Chondrocyte (in vitro differentiated cells): ENCODE data around the gene SDF4. TPM values are rescaled to one million over a fixed set of nuclear protein-coding genes. Genes with fewer than 3 reads are reported as not detected.

Source experiments
- DNase-seq: peaks from one replicate; pipeline ENCODE4 v3.0.0; 2021; ENCODE audit warnings: mixed read lengths, low spot score
- H3K27ac Mint-ChIP-seq: one replicate; pipeline ENCODE4 v1.8.0; 2021; ENCODE audit warnings: mild to moderate bottlenecking, moderate library complexity, mixed read lengths; ENCODE audit not compliant: unreplicated experiment
- H3K27me3 Mint-ChIP-seq: 2 replicates; pipeline ENCODE4 v1.8.0; 2021; ENCODE audit warnings: low read depth, mixed read lengths
- H3K36me3 Mint-ChIP-seq: 2 replicates; pipeline ENCODE4 v1.8.0; 2021; ENCODE audit warnings: low read depth, mixed read lengths
- H3K4me1 Mint-ChIP-seq: 2 replicates; pipeline ENCODE4 v1.8.0; 2021; ENCODE audit warnings: low read depth, mild to moderate bottlenecking, mixed read lengths
- H3K4me3 Mint-ChIP-seq: one replicate; pipeline ENCODE4 v1.8.0; 2021; ENCODE audit warnings: mild to moderate bottlenecking, moderate library complexity, mixed read lengths; ENCODE audit not compliant: unreplicated experiment
- H3K9me3 Mint-ChIP-seq: 2 replicates; pipeline ENCODE4 v1.8.0; 2021; ENCODE audit warnings: low read depth, mixed read lengths
- total RNA-seq: library from RNA; stranded (reverse); gene quantifications from 3 replicates; pipeline ENCODE4 v1.2.1, GENCODE V29; 2021
- TF ChIP-seq, protein P1 (sequence below): fragments of 200-600 bp; sonication (generic); IDR thresholded peaks from 2 replicates; pipeline ENCODE4 v1.5.0; 2021; ENCODE audit warnings: antibody characterized with exemption, mild to moderate bottlenecking, moderate library complexity

The SDF4 gene
- total RNA-seq, 1 donor from 2014 or later = 164 TPM

DNA sequence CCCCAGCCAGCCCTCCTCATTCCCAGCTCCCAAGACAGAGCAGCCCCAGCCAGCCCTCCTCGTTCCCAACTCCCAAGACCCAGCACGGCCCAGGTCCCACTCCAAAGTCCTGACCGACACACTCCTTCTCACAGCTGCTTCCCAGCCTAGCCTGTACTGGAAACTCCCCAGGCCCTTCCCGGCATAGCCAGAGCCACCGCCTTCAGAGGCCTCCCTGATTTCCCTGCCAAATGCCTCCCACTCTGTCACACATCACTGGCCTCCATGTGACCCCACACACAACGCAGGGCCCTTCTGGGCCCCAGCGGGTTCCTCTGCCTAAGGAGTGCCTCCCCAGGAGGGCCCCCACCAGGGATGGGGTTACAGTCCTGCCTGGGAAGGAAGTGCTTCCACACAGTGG lies 39.0 kb upstream of the SDF4 start:
- peak overlapping the region; percentile 13 for H3K4me3 Mint-ChIP-seq
- no peaks in the 10 kb centered on the region for H3K9me3 Mint-ChIP-seq
- peaks cover 1% of the 10 kb centered on the region for H3K36me3 Mint-ChIP-seq
- TF ChIP-seq, protein P1, sequence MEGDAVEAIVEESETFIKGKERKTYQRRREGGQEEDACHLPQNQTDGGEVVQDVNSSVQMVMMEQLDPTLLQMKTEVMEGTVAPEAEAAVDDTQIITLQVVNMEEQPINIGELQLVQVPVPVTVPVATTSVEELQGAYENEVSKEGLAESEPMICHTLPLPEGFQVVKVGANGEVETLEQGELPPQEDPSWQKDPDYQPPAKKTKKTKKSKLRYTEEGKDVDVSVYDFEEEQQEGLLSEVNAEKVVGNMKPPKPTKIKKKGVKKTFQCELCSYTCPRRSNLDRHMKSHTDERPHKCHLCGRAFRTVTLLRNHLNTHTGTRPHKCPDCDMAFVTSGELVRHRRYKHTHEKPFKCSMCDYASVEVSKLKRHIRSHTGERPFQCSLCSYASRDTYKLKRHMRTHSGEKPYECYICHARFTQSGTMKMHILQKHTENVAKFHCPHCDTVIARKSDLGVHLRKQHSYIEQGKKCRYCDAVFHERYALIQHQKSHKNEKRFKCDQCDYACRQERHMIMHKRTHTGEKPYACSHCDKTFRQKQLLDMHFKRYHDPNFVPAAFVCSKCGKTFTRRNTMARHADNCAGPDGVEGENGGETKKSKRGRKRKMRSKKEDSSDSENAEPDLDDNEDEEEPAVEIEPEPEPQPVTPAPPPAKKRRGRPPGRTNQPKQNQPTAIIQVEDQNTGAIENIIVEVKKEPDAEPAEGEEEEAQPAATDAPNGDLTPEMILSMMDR = no peak
- no peaks in the 10 kb centered on the region for H3K27me3 Mint-ChIP-seq
- H3K4me1 Mint-ChIP-seq = peaks cover 45% of the 10 kb centered on the region
- no peak for DNase-seq
- H3K27ac Mint-ChIP-seq = peak overlapping the region; percentile 83

DNA sequence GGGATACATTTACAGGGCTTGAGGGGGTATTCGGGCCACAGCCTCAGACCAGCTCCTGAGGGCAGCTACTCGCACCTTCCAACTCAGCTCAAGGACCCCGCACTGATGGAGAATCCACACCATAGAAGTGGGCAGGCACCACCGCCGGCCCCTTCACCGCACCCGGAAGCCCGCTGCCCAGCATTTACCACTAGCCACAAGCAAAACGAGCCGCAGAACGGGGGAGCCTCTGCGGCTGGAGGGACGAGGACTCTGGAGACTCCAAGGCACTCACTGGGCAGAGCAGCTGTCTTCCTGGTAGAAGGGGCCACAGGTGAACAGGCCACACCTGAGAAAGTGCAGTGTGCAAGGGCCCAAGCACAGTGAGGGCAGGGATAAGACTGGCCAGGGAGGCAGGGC lies 36.5 kb upstream of the SDF4 start:
- Mint-ChIP-seq H3K36me3 (peaks cover 4% of the 10 kb centered on the region), H3K4me3 (no peak overlapping the region), H3K9me3 (no peaks in the 10 kb centered on the region), H3K27me3 (no peaks in the 10 kb centered on the region), H3K27ac (peak overlapping the region; percentile 32), H3K4me1 (peaks cover 57% of the 10 kb centered on the region)
- no peak for DNase-seq
- TF ChIP-seq, protein P1 = no peak

DNA sequence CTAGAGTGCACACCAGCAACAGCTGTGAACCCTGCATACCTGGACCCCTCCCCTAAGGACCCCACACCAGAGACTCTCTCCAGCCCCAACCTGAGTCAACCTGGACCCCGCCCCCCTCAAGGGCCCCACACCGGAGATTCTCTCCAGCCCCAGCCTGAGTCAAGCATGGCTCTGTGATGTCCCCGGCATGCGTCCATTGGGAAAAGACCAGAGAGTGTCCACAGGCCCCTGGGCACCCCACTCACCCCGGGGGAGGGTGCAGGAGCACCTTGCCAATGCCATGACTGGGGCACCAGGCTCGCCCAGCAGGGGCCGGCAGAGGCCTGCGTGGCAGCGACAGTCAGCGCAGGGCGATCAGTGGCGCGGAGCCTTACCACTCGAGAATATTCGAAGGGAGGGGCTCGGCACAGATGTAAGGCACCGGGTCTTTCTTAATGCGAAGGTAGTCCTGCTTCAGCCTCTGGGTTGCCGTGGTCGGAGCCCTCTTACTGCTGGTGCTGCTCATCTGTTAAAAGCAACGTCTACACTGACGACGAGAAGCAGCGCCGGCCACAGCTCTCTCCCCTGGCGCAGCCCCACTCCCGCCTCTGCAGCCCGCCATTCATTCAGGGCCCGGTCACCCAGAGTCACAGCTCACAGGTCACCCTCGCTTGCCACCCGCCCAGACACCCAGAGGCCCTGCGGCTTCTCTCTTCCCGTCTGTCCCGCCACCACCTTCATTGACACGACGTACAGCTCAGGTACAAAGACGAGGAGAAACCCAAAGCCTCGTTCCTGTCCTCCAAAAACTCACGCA lies 35.9 kb upstream of the SDF4 start:
- H3K36me3 Mint-ChIP-seq = peaks cover 6% of the 10 kb centered on the region
- TF ChIP-seq, protein P1 = no peak
- no peaks in the 10 kb centered on the region for H3K9me3 Mint-ChIP-seq
- no peak for DNase-seq
- peaks cover 52% of the 10 kb centered on the region for H3K4me1 Mint-ChIP-seq
- H3K27me3 Mint-ChIP-seq = no peaks in the 10 kb centered on the region
- H3K4me3 Mint-ChIP-seq = no peak overlapping the region
- H3K27ac Mint-ChIP-seq = peak overlapping the region; percentile 69

DNA sequence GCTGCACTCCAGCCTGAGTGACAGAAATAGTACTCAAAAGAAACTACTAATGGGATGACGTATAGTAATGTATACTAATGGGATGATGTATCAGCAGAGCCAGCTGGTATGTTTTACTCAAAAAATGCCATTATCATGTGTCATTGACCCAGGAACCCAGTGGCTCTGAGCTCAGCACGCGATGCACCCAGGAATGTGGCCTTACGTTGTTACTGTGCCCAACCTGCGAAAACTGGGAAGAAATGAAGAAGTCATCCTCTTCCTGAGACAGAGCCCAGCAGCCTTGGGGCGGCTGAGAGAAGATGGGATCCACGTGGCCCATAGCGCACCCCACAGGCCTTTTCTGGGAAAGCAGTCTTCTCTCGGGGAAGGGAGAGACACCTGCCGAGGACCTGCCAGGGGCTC lies 33.1 kb upstream of the SDF4 start:
- Mint-ChIP-seq H3K27ac (peak overlapping the region; percentile 98), H3K9me3 (no peaks in the 10 kb centered on the region), H3K36me3 (peaks cover 18% of the 10 kb centered on the region), H3K27me3 (no peaks in the 10 kb centered on the region), H3K4me1 (peaks cover 31% of the 10 kb centered on the region), H3K4me3 (peak overlapping the region; percentile 24)
- DNase-seq = no peak
- TF ChIP-seq, protein P1 = peak; percentile 82

DNA sequence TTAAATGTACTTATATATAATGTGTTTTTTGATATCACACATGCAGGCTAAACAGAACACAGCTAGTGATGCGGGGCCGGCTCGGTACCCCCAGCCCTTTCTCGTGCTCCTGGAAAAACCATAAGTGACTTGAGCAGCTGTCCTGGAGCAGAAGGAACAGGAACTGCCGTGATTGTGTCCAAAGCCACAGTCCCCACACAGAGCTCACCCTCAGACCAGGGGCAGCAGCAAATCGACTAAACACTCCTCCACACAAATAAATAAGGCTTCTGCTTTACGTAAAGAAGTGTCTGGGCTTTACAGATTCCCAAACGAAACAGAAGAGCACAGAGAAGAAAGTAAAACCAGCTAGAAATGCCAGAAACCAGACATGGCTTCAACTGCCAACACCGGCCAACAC lies 32.2 kb upstream of the SDF4 start:
- Mint-ChIP-seq H3K9me3 (no peaks in the 10 kb centered on the region), H3K27me3 (no peaks in the 10 kb centered on the region), H3K36me3 (peaks cover 23% of the 10 kb centered on the region), H3K27ac (peak overlapping the region; percentile 98), H3K4me3 (no peak overlapping the region), H3K4me1 (peaks cover 29% of the 10 kb centered on the region)
- TF ChIP-seq, protein P1 = no peak
- no peak for DNase-seq
